DMS53 (cell line): ENCODE results near the gene MS4A2.
A peak's percentile ranks its signal among the peaks of the same experiment; 100 is the strongest.
"Not testable (repeated sequence)": the region's sequence is repeated elsewhere in the genome, so short reads cannot be mapped to it uniquely, and the experiment has no call there.

Experiments
- DNase-seq: peaks from one replicate; lab custom pipeline; 2025; lab: John Stamatoyannopoulos, UW

Gene MS4A2

GRCh38 chr11:60101368-60101767, 12.9 kb downstream of the MS4A2 start:
- not testable (repeated sequence) for DNase-seq

- DNase-seq = peak; percentile 70
Measured at GRCh38 chr11:60104471-60105115, 16.1 kb downstream of the MS4A2 start.

- DNase-seq = not testable (repeated sequence)
Measured at GRCh38 chr11:60108631-60109030, 20.2 kb downstream of the MS4A2 start.

- DNase-seq = no peak
Measured at GRCh38 chr11:60111793-60112192, 23.3 kb downstream of the MS4A2 start.

GRCh38 chr11:60116996-60117790, 28.7 kb downstream of the MS4A2 start:
- no peak for DNase-seq

- DNase-seq = no peak
Measured at GRCh38 chr11:60118338-60118737, 29.9 kb downstream of the MS4A2 start.

GRCh38 chr11:60119710-60120109, 31.2 kb downstream of the MS4A2 start:
- no peak for DNase-seq

- peak; percentile 35 for DNase-seq
Measured at GRCh38 chr11:60121264-60121663, 32.8 kb downstream of the MS4A2 start.

- DNase-seq = no peak
Measured at GRCh38 chr11:60122414-60123036, 34.1 kb downstream of the MS4A2 start.

GRCh38 chr11:60124802-60125432, 36.5 kb downstream of the MS4A2 start:
- no peak for DNase-seq

GRCh38 chr11:60125956-60126585, 37.6 kb downstream of the MS4A2 start:
- no peak for DNase-seq

GRCh38 chr11:60127311-60127811, 38.9 kb downstream of the MS4A2 start:
- no peak for DNase-seq

GRCh38 chr11:60128376-60128775, 39.9 kb downstream of the MS4A2 start:
- no peak for DNase-seq

GRCh38 chr11:60128866-60129265, 40.4 kb downstream of the MS4A2 start:
- DNase-seq = not testable (repeated sequence)

GRCh38 chr11:60129853-60130252, 41.4 kb downstream of the MS4A2 start:
- peak; percentile 14 for DNase-seq

- DNase-seq = peak; percentile 87
Measured at GRCh38 chr11:60130496-60130895, 42.0 kb downstream of the MS4A2 start.

GRCh38 chr11:60131912-60132311, 43.4 kb downstream of the MS4A2 start:
- DNase-seq = no peak

GRCh38 chr11:60133917-60134316, 45.5 kb downstream of the MS4A2 start:
- DNase-seq = no peak

GRCh38 chr11:60143768-60144167, 55.3 kb downstream of the MS4A2 start:
- no peak for DNase-seq

GRCh38 chr11:60145677-60146076, 57.2 kb downstream of the MS4A2 start:
- DNase-seq = no peak
